K562 (cell line): Measurements from ENCODE around the gene KPTN. TPM values are rescaled to one million over a fixed set of nuclear protein-coding genes. Genes with fewer than 3 reads are reported as not detected.

Source experiments
- ARID1B ChIP-seq: fragments of 450-650 bp; IDR thresholded peaks from 2 replicates; pipeline ENCODE4 v1.6.1; 2016; ENCODE audit warnings: antibody characterized with exemption, mild to moderate bottlenecking, inconsistent platforms
- BDP1 ChIP-seq: IDR thresholded peaks from 3 replicates; pipeline ENCODE4 v1.6.1; 2011; ENCODE audit not compliant: insufficient read length, insufficient read depth
- CBX2 ChIP-seq: fragments of 200-600 bp; sonication (generic); IDR thresholded peaks from one replicate; pipeline ENCODE4 v1.6.1; 2012; ENCODE audit warnings: mild to moderate bottlenecking, low read length, inconsistent platforms; ENCODE audit not compliant: insufficient read depth, poor library complexity, severe bottlenecking
- EP400 ChIP-seq: fragments of 450-650 bp; IDR thresholded peaks from 2 replicates; pipeline ENCODE4 v1.6.1; 2017; ENCODE audit warnings: antibody characterized with exemption, mild to moderate bottlenecking, moderate library complexity
- FOXK1 ChIP-seq: sonication (generic); formaldehyde crosslinking; IDR thresholded peaks from 2 replicates; pipeline ENCODE4 v1.8.0; 2022; ENCODE audit warnings: missing genetic modification reagents, mild to moderate bottlenecking, borderline replicate concordance
- KDM2B ChIP-seq: fragments of 250-450 bp; sonication (Bioruptor Pico); IDR thresholded peaks from 2 replicates; pipeline ENCODE4 v1.8.0; 2021; ENCODE audit warnings: mild to moderate bottlenecking, moderate library complexity
- KHSRP ChIP-seq: fragments of 450-650 bp; IDR thresholded peaks from 2 replicates; pipeline ENCODE4 v1.6.1; 2017
- MTF1 ChIP-seq: fragments of 250-450 bp; sonication (Bioruptor Pico); IDR thresholded peaks from 2 replicates; pipeline ENCODE4 v1.9.0; 2021; ENCODE audit warnings: moderate library complexity, mild to moderate bottlenecking, inconsistent platforms, borderline replicate concordance
- NEUROD1 ChIP-seq: fragments of 150-350 bp; IDR thresholded peaks from 2 replicates; pipeline ENCODE4 v1.6.1; 2014; ENCODE audit warnings: borderline replicate concordance, low read length, low read depth; ENCODE audit not compliant: partially characterized antibody
- NR1H2 ChIP-seq: sonication (generic); formaldehyde crosslinking; IDR thresholded peaks from 2 replicates; pipeline ENCODE4 v1.4.0; 2020; ENCODE audit warnings: mild to moderate bottlenecking, missing genetic modification reagents
- RBFOX2 ChIP-seq: fragments of 200-400 bp; formaldehyde crosslinking; IDR thresholded peaks from 2 replicates; pipeline ENCODE4 v1.6.1; 2017; ENCODE audit warnings: low read depth, mild to moderate bottlenecking, low read length, moderate library complexity
- SMAD3 ChIP-seq: fragments of 450-650 bp; formaldehyde crosslinking; conservative IDR thresholded peaks from 2 replicates; pipeline ENCODE4 v1.4.0; 2020; ENCODE audit warnings: mild to moderate bottlenecking
- ZEB2 ChIP-seq: fragments of 450-650 bp; IDR thresholded peaks from 2 replicates; pipeline ENCODE4 v1.6.1; 2016
- ZKSCAN1 ChIP-seq: fragments of 150-350 bp; IDR thresholded peaks from 2 replicates; pipeline ENCODE4 v1.6.1; 2016; ENCODE audit warnings: low read depth, low read length
- ZNF134 ChIP-seq: fragments of 250-450 bp; sonication (Bioruptor Pico); conservative IDR thresholded peaks from 2 replicates; pipeline ENCODE4 v1.4.0; 2020
- polyA plus RNA-seq, 8 experiments: library from polyadenylated mRNA; depleted of rRNA in 4 of 8; stranded (reverse) in 5 of 8; unstranded in 3 of 8; fragments of >200 nt; fragmentation: Nextera tagmentation in 2 of 8; fragmentation: Illumina TruSeq in 1 of 8; extraction: Ambion mirVana in 2 of 8; extraction: Trizol in 1 of 8; gene quantifications; 2 replicates each; pipeline versions ENCODE4 v1.2.1 to v1.2.3, GENCODE V29; 2011 to 2014; ENCODE audit warnings: inconsistent platforms in 1 of 8, missing spikeins in 1 of 8
- total RNA-seq, 7 experiments: library from RNA; depleted of rRNA in 6 of 7; stranded (reverse); fragments of >200 nt in 6 of 7; fragmentation: Illumina TruSeq in 2 of 7; extraction: Trizol in 2 of 7; gene quantifications; 2 replicates each; pipeline versions ENCODE4 v1.2.1 to v1.2.3, GENCODE V29; 2011 to 2021; ENCODE audit warnings: low replicate concordance in 1 of 7
- TF ChIP-seq, protein P1 (sequence below): fragments of 450-650 bp; IDR thresholded peaks from 2 replicates; pipeline ENCODE4 v1.6.1; 2016; ENCODE audit warnings: missing biosample characterization, missing genetic modification characterization
- TF ChIP-seq, protein P2 (sequence below): fragments of 200-800 bp; sonication (Bioruptor generic); IDR thresholded peaks from 2 replicates; pipeline ENCODE4 v1.6.1; 2017; ENCODE audit warnings: missing genetic modification characterization, missing compliant biosample characterization
- TF ChIP-seq, protein P3 (sequence below): fragments of 450-650 bp; formaldehyde crosslinking; IDR thresholded peaks from 2 replicates; pipeline ENCODE4 v1.4.0; 2020; ENCODE audit warnings: mild to moderate bottlenecking, moderate library complexity
- TF ChIP-seq, protein P4 (sequence below): fragments of 250-450 bp; sonication (Bioruptor Pico); IDR thresholded peaks from 2 replicates; pipeline ENCODE4 v1.5.0; 2021; ENCODE audit warnings: mild to moderate bottlenecking, borderline replicate concordance
- TF ChIP-seq, protein P5 (sequence below): IDR thresholded peaks from 2 replicates; pipeline ENCODE4 v1.6.1; 2014; ENCODE audit warnings: antibody characterized with exemption

Gene KPTN
- total and polyA plus RNA-seq, 9 of the 15 experiments (the other 6 are each of a cell fraction or from before 2014, with no cell fraction given), result 0.56 to 18.2 (median 8.5) TPM

DNA sequence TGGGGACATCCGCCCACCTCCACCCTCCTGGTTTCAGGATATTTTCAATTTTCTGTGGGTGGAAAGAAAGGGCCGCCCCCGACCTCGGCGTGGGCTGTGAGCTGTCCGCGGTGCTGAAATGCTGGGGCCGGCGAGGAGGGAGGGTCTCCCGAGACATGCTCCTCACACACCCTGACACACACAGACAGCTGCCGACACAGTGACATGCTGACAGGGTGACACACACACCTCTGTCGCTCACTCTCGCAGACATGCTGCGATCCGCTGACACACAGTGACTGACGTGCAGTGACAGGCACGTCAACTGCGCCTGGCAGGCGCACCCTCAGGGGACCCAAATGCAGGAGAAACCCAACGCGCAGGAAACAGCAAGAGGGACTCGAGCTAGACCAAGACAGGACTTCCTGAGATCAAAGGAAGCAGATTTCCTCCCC is 39.6 kb downstream of the KPTN start (continued):
- TF ChIP-seq BDP1 (no peak), ARID1B (no peak), ZKSCAN1 (no peak), ZNF134 (CRISPR knock-in tag) (no peak), NEUROD1 (no peak), KHSRP (no peak), CBX2 (no peak), EP400 (no peak), ZEB2 (no peak), NR1H2 (no peak), KDM2B (CRISPR knock-in tag) (no peak), SMAD3 (CRISPR knock-in tag) (no peak), RBFOX2 (no peak), MTF1 (CRISPR knock-in tag) (no peak), FOXK1 (CRISPR knock-in tag) (no peak)
- TF ChIP-seq, protein P1, sequence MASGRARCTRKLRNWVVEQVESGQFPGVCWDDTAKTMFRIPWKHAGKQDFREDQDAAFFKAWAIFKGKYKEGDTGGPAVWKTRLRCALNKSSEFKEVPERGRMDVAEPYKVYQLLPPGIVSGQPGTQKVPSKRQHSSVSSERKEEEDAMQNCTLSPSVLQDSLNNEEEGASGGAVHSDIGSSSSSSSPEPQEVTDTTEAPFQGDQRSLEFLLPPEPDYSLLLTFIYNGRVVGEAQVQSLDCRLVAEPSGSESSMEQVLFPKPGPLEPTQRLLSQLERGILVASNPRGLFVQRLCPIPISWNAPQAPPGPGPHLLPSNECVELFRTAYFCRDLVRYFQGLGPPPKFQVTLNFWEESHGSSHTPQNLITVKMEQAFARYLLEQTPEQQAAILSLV (tag), result no peak
- TF ChIP-seq, protein P2, sequence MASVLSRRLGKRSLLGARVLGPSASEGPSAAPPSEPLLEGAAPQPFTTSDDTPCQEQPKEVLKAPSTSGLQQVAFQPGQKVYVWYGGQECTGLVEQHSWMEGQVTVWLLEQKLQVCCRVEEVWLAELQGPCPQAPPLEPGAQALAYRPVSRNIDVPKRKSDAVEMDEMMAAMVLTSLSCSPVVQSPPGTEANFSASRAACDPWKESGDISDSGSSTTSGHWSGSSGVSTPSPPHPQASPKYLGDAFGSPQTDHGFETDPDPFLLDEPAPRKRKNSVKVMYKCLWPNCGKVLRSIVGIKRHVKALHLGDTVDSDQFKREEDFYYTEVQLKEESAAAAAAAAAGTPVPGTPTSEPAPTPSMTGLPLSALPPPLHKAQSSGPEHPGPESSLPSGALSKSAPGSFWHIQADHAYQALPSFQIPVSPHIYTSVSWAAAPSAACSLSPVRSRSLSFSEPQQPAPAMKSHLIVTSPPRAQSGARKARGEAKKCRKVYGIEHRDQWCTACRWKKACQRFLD, result no peak
- TF ChIP-seq, protein P3, sequence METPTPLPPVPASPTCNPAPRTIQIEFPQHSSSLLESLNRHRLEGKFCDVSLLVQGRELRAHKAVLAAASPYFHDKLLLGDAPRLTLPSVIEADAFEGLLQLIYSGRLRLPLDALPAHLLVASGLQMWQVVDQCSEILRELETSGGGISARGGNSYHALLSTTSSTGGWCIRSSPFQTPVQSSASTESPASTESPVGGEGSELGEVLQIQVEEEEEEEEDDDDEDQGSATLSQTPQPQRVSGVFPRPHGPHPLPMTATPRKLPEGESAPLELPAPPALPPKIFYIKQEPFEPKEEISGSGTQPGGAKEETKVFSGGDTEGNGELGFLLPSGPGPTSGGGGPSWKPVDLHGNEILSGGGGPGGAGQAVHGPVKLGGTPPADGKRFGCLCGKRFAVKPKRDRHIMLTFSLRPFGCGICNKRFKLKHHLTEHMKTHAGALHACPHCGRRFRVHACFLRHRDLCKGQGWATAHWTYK (CRISPR knock-in tag), result no peak
- TF ChIP-seq, protein P4, sequence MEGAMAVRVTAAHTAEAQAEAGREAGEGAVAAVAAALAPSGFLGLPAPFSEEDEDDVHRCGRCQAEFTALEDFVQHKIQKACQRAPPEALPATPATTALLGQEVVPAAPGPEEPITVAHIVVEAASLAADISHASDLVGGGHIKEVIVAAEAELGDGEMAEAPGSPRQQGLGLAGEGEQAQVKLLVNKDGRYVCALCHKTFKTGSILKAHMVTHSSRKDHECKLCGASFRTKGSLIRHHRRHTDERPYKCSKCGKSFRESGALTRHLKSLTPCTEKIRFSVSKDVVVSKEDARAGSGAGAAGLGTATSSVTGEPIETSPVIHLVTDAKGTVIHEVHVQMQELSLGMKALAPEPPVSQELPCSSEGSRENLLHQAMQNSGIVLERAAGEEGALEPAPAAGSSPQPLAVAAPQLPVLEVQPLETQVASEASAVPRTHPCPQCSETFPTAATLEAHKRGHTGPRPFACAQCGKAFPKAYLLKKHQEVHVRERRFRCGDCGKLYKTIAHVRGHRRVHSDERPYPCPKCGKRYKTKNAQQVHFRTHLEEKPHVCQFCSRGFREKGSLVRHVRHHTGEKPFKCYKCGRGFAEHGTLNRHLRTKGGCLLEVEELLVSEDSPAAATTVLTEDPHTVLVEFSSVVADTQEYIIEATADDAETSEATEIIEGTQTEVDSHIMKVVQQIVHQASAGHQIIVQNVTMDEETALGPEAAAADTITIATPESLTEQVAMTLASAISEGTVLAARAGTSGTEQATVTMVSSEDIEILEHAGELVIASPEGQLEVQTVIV (CRISPR knock-in tag), result no peak
- TF ChIP-seq, protein P5, sequence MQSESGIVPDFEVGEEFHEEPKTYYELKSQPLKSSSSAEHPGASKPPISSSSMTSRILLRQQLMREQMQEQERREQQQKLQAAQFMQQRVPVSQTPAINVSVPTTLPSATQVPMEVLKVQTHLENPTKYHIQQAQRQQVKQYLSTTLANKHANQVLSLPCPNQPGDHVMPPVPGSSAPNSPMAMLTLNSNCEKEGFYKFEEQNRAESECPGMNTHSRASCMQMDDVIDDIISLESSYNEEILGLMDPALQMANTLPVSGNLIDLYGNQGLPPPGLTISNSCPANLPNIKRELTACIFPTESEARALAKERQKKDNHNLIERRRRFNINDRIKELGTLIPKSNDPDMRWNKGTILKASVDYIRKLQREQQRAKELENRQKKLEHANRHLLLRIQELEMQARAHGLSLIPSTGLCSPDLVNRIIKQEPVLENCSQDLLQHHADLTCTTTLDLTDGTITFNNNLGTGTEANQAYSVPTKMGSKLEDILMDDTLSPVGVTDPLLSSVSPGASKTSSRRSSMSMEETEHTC, result no peak
